LHCN-M2 (cell line): ENCODE data around the gene CCDC85C. TPM values are rescaled to one million over a fixed set of nuclear protein-coding genes. Genes with fewer than 3 reads are reported as not detected.

Experiments used
- DNase-seq: peaks from one replicate; pipeline ENCODE4 v3.0.0-alpha.2; 2012; ENCODE audit warnings: low read depth
- total RNA-seq: library from RNA; depleted of rRNA; stranded (reverse); fragments of >200 nt; gene quantifications from 2 replicates; pipeline ENCODE4 v1.2.3, GENCODE V29; 2014

CCDC85C gene
- total RNA-seq, 1 experiment from 2014 or later: 1.9 TPM

DNA sequence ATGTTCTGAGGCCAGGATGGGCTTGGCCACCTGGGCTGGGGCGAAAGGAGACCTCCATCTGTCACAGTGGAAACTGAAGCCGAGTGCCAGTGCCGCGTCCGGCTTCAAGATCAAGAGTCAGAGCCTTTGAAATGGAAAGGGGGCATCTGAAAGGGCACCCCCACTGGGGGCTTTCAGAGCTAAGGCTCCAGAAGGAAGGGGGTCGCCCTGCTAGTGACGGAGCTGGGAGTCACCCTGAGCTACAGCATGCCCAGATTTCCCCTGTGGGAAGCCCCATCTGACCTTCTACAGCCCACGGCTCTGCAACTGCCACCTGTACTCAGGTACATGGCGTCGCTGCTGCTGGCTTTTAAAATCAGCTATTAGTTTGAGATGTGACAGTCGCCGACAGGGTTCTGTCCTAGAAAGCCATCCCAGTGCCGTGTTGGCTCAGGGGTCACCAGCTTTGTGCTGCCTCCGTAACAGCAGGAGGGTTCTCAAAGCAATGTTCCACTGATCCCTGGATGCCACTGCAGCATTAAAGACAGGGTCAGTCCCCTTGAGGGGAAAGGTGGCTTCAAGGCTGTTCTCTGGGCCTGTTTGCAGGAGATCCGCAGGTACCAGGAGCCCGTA is 91.3 kb downstream of the CCDC85C start:
- DNase-seq: no peak

DNA sequence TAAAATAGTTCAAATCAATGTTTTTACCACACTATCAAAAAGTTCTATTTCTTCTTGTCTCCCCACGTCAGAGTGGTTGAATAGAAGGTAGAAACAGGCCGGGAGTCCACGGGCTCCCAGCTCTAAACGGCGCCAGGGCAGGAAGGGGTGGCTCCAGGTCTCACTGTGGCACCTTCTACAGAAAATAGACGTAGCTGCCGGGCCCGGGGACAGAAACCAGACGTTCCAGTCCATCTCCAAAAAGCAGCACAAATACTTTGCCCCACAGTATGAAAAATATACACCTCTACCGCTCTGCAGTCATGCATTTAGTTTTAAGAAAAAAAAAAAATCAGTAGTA is 91.9 kb downstream of the CCDC85C start:
- no peak for DNase-seq

DNA sequence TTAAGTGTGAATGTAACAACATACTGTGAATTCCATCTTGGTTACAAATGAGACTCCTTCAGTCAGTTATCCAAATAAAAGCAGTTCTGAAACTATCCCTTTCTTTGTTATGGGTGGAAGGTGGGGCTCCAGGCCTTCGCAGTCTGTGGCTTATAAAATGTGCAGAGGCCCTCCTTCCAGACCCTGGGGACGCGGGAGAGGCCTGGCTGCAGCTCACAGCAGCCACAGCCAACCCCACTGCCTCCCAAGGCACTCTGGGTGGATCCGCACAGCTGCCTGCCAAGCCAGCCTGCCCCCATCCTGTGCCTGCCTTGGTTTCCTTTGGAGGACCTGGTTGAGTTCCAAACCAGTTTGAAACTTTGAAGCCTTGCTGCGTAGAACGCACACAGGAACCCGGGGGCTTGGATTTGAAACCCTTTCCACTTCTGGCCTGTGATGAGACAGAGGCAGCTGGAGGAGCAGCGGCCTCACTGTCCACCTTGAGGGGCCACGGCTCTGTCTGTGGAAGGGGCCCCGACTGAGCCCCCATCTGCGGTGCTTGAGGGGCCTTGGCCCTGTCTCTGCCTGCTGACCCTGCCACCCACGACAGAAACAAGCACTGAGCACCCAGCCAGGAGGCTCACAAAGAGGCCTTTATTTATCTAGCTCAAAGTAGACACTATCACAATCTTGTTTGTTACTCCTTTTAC is 92.4 kb downstream of the CCDC85C start:
- DNase-seq: no peak

DNA sequence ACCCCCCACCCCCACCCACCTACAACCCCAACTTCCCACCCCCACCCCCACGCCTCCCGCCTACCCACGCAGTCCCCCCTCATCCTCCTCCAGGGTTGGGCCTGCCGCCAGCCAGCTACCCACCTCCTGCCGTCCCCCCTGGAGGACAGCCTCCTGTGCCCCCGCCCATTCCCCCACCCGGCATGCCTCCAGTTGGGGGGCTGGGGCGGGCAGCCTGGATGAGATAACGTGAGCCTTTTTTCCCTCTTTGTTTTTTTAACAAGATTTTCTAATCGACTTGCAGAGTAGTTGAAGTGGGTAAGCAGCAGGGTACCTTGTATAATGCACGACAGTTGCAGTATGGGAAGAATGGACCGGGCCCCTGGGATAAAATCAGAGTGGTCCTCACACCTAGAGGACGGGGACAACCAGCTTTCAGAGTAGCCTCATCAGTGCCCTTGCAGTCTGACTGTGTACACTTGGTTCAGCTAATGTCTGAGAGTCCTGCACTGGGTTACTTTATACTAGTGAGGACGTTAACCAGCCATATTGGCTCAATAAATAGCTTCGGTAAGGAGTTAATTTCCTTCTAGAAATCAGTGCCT is 93.4 kb downstream of the CCDC85C start:
- no peak for DNase-seq

DNA sequence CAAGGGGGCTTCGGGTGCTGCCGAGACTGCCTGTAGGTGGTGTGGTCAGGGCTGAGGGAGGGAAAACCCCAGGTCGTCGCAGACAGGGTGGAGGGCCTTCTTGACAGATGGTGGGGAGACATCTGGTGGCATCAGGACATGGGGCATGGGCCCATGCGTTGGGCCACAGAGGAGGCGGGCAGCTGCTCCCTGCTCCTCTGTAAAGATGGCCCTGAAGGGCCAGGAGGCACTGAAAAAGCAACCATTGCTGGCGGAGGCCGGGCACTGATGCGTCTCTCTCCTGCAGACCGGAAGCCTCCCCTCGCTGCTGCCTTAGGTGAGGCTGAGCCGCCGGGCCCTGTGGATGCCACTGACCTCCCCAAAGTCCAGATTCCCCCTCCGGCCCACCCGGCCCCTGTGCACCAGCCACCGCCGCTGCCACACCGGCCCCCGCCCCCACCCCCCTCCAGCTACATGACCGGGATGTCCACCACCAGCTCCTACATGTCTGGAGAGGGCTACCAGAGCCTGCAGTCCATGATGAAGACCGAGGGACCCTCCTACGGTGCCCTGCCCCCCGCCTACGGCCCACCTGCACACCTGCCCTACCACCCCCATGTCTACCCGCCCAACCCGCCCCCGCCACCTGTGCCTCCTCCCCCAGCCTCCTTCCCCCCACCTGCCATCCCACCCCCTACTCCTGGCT is 94.0 kb downstream of the CCDC85C start:
- DNase-seq: no peak

DNA sequence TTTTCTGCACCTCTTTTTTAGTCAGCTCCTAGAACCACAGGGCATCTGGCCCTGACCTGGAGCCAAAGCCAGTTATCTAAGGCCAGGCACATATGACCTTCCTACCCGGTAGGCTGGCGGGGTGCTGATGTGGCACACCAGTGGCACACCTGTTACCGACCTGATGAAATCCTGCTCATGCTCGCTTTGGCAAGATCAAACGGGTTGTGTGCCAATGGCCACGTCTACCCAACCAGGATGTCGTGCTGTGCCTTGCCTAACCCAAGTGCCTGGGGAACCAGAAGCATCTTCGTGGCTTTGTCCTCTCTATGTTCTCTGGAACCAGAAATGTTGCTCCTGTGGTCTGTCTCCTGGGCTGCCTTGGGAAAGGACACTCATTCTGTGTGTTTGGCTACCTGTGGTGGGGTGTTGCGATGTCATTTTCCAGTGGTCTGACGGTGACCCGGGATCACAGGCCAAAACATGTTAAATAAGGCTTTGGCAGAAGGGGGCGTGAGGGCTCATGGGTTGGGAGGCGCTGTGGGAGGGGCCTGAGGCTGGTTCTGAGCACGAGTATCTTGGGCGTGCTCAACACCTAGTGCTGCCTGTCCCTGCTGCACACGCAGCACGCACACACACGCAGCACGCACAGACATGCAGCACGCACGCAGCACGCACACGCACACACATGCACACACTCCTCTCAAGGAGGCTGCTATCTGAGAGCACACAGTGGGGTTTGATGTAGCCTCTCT is 94.9 kb downstream of the CCDC85C start:
- DNase-seq: no peak

DNA sequence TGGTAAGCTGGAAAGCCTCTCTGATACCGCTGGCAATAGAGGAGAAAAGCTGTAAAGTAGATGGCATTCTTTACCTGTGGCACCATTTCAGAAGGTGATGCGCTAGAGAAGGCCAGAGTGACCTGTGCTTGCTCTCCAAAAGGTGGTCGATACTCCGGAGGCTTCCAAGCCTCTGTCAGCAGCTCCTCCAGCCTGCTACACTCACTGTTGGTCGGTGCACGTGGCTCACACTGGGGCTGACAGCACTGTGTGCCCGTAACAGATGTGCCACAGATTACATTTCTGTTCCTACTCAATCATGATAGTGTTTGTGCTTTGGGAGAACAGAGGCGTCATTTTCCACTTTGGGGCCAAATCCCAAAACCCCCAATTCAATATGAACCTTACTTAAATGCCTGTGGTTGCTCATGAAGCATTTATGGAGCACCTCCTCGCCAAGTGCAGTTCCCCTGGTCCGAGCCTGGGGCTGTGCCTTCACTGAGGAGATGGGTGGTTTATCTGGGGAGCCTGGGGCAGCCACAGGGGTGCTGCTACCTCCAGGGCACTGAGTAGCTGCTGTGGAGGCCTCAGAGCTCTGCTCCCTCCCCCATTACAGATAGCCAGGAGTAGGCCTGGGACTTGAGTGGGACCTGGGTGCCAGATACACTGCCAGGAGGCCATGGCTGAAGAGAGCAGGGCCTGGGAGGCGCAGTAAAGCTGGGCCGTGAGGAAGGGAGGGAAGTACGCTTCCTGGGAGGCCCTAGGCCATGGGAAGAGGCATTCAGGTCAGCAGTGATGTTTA is 96.0 kb downstream of the CCDC85C start:
- DNase-seq: no peak

DNA sequence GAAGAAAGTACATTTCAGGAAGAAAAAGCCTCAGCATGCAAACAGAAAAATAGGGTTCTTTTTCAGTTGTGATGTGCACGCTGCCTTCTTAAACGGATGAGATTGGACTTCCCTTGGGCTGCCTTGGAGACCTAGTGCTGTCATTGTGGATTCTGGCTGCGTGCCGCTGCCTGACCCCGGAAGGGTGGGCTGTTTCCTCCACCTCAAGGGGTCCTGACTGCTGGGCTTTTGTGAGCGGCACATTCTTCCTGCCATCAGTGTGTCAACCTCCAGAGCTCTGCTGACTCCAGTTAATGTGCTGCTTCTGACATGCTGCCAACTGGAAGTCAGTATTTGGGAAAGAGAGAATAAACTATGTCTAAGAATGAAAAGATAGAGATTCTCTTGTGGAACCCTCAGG is 97.7 kb downstream of the CCDC85C start:
- DNase-seq: no peak

DNA sequence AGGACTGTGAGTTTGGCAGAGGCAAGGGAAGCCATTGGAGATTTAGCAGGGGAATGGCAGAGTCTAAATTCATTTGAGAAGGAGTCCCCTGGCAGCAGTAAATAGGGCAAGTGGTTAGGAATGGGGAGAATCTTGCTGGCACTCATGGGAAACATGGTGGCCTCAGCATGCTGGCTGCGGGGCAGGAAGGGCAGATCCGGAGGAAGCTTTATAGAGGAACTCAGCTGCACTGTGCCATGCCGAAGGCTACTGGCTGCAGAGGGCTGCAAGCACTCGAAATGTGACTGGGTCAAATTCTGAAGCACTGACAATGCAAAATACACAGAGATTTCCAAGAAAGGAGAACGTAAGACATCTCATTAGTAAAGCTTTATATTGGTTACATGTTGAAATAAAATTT is 98.9 kb downstream of the CCDC85C start:
- DNase-seq: no peak

DNA sequence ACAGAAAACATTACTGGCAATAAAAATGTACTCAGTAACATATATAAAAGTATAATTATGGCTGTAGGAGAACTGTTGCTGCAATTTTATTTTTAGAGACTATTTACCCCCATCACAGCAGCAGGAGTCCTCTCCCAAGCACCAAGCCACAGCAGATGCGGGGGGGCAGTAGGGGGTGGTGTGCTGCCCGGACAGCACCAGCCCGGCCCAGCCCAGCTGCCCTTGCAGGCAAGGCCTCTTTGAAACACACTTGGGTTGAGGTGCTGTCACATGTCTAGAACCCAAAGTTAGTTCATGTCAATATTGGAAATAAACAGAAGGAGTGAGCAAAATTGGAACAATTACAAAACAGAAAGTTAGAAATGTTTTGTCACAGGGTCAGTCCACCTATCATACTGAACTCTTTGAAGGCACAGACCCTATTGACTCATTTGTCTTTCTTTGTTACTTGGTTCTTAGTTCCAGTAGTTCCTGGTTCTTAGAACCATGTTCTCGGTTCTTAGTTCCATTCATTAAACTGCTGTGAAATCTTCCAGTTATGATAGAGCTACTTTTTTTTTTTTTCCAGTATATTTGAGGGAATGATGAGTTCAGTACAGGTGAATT is 100.1 kb downstream of the CCDC85C start:
- no peak for DNase-seq

DNA sequence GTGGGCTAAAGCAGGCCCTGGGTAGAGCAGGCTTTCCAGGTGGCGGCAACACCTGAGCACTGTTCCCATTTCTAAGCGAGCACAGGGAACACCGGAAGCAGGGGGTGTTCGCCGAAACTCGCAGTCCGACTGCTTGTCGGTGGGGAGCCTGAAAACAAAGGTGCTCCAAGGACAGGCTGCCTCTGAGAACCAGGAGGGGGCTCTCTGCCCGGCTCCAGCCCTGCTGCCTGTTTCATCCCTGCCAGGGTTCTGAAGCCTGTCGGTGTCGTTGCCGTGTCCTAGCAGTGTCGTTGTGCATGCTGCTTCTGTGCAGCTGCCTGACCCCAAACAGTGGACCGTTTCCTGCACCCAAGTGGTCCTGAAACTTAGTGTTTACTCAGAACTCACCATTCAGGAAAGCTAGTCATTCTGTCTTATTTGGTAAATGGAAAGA is 101.0 kb downstream of the CCDC85C start:
- DNase-seq: no peak

DNA sequence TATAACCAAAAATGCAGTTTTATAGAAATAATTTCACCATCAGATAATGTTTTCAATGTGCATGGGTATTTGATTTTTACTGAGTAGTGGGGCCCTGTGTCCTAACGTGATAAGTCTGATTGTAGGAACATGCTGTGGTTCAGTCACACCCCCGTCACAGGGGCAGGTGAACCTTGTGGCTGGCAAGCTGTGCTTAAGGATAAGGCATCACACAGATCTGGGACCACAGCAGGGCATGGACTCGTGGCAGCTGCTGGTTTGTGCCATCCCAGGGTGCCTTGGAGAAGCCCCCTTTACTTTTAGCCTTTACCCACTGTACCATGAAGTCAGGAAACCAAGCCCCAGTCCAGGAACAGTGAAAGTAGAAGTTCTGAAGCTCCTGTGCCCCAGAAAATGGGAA is 106.1 kb downstream of the CCDC85C start:
- DNase-seq: no peak

DNA sequence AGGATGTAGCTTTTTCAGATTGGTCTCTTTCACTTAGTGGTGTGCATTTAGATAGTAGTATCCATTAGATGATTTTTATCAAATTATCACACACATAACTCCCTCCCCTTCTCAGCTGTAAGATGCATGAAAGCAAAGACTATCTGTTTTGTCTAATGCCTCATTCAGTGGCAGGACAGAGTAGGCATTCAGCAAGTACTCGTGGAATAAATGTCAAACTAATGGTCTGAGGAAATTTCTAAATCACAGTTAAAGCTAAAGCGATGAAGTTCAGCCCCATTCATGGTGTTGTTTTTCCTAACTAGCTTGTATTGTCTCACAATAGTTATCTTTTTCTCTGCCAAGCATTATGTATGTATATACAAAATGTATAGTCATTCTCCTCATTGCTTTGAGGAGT is 106.7 kb downstream of the CCDC85C start:
- no peak for DNase-seq

DNA sequence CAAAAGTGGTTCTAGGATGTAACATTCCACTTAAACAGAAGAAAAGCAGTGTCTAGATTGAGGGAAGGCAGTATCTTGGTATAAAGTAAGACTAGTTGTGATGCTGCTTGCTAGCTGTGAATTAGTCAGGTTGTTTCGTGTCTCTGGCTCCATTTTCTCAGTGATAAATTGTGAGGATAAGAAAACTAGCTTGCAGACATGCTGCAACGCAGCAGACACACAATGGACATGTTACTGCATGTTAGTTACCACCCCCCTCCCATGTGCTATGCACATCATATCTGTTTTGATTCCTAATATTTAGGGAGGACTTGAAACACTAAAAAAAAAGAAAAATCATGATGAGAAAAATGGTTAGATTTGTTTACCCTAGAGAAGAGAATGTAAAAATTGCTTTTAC is 119.9 kb downstream of the CCDC85C start:
- no peak for DNase-seq

DNA sequence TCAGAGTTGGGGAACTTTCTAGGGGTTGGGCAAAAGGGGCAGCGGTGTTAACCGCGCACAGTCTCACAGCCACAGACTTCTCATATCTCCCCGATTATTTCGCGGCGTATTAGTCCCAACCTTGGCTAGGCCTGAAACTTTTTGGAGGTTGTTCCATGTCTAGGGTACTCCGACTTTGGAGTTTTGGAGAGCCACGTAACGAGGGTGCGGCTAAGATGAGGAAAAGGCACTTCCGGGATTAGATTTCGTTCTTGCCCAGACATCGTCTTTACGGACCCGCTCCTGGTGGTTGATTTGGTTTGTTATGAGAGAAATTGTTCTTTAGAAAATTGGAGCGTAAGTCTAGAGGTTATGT is 122.3 kb downstream of the CCDC85C start:
- peak; percentile 26 for DNase-seq

DNA sequence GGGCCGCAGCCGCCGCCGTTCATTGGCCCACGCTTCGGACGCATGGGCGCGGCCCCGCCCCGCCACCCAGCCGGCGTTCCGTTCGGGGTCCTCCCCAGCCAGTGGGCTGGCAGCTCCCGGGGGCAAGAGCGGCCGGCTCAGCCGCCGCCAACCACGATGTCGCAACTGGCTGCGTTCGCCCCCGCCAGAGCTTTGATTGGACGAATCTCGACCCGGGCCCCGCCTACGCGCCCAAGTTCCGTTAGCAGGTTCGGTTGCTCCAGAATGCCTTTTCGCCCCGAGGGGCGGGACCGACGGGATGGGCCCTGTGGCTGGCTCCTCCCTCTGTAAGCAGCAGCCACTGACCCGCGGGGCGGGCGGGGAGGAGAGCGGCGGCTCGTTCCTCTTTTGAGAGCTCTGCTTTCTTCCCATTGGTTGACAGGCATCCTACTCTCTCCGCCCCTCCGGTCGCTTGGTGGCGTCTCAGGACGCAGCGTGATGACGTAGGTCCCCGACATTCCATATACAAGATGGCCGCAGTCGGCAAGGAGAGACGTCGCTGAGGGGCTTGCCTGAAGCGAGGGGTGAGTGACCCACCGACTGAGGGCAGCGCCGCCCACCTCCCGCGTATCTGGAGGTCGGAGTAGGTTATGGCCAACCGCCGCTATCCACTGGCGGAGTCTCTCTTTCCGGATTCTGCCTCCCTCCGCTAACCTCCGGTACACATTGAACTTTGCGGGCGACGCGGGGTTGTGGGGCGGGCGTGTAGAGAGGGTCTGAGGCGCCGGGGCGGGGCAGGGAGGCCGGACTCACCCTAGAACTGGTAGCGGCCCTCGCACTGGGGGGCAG is 122.9 kb downstream of the CCDC85C start, which contains the start of gene CCNK:
TSS of gene CCNK (plus strand) at position 493 of the 828 bp plus-strand sequence. CDS start 11,269 bp downstream, outside the sequence.
- peak; percentile 99 for DNase-seq

DNA sequence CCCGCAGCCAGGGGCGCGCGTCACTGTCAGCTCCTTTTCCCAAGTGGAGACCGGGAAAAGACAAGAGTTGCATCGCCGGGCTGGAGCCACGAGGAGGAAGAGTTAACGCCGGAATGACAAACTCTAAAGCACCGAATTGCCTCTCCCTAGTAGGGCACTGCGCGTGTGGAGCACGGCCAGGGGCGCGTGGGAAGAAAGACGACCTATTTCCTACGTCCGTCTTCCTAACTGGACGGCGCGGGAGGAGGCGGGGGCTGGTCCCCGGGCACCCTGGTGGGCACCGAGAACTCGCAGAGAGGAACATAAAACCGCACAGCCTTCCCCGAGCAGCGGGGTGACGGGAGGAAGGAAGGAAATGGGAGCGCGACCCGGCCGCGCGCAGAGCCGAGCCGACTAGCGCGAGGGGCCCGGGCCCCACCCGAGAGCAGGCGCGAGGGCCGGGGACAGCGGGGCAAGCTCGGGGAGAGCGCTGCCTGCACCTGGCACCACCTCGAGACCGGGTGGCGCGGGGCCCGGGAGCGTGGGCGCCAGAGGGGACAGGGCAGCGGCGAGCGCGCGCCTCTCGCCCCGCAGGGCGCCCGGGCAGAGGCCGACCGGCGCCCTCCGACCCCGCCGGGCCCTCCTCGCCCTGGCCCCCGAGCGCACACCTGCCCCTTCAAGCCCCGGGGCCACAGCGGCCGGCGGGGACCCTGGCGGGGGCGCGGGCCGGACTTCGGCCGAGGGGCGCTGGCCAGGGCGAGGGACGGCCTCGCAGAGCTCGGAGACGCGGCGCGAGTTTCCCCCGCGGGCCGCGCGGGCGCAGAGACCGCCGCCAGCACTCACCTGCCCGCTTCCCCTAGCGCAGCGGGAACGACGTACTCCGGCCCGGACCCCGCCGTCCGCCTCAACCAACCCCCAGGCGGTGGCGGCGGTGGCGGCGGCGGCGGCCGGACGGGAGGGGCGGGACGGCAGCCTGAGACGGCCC is 123.8 kb downstream of the CCDC85C start, which contains the start of gene SETD3:
TSS of gene SETD3 (minus strand) at position 954 of the 964 bp plus-strand sequence. CDS start 15,054 bp downstream, outside the sequence.
- peak; percentile 60 for DNase-seq

DNA sequence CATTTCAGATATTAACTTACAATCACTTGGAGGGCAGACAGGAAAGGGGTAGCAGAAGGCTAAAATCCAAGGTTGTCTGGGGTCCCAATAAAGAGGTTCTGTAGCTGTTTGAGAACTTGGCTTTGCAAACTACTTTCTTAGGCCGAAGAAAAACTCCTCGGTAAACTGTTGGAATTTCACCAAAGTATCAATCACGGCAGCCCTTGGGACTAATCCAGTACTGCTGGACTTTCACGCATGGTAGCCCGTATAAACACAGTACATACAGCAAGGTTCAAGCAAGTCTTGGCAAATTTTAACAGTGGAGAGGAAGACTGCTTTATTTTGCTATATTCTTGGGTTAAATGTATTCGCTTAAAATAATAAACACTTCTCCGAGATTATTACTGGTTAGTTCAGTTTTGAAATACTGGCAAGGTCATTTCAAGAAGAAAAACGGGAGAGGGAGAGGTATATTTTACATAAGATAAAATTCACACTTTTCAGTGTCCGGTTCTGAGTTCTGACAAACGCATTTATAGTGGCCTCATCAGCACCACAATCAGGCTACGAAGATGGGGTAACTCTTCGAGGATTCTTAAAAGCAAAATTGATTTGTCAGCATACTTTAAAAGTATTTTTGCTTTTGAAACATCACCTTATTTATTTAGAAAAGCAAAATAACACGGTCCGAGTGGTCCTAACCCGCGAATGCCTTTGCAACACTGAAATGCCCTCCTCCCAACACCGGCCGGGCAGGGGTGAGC is 124.7 kb downstream of the CCDC85C start:
- DNase-seq: no peak
